Chondrocyte (in vitro differentiated cells): ENCODE measurements around the gene FOXO6. TPM values are rescaled to one million over a fixed set of nuclear protein-coding genes. Genes with fewer than 3 reads are reported as not detected.

Experiments used
- DNase-seq: peaks from one replicate; pipeline ENCODE4 v3.0.0; 2021; ENCODE audit warnings: mixed read lengths, low spot score
- H3K27ac Mint-ChIP-seq: one replicate; pipeline ENCODE4 v1.8.0; 2021; ENCODE audit warnings: mild to moderate bottlenecking, moderate library complexity, mixed read lengths; ENCODE audit not compliant: unreplicated experiment
- H3K27me3 Mint-ChIP-seq: 2 replicates; pipeline ENCODE4 v1.8.0; 2021; ENCODE audit warnings: low read depth, mixed read lengths
- H3K36me3 Mint-ChIP-seq: 2 replicates; pipeline ENCODE4 v1.8.0; 2021; ENCODE audit warnings: low read depth, mixed read lengths
- H3K4me1 Mint-ChIP-seq: 2 replicates; pipeline ENCODE4 v1.8.0; 2021; ENCODE audit warnings: low read depth, mild to moderate bottlenecking, mixed read lengths
- H3K4me3 Mint-ChIP-seq: one replicate; pipeline ENCODE4 v1.8.0; 2021; ENCODE audit warnings: mild to moderate bottlenecking, moderate library complexity, mixed read lengths; ENCODE audit not compliant: unreplicated experiment
- H3K9me3 Mint-ChIP-seq: 2 replicates; pipeline ENCODE4 v1.8.0; 2021; ENCODE audit warnings: low read depth, mixed read lengths
- long read RNA-seq: library from polyadenylated mRNA; stranded (forward); transcript quantifications from one replicate; pipeline ENCODE4 v2.0.0, GENCODE V29; 2021
- total RNA-seq: library from RNA; stranded (reverse); gene quantifications from 3 replicates; pipeline ENCODE4 v1.2.1, GENCODE V29; 2021
- TF ChIP-seq, protein P1 (sequence below): fragments of 200-600 bp; sonication (generic); IDR thresholded peaks from 2 replicates; pipeline ENCODE4 v1.5.0; 2021; ENCODE audit warnings: antibody characterized with exemption, mild to moderate bottlenecking, moderate library complexity

FOXO6 gene
- 1.1 to 3.2 TPM (median 1.7 TPM) in 3 replicates for total RNA-seq
- long read RNA-seq, partial matches to known transcripts, result 0 of 1 reads
- long read RNA-seq, other reads (novel, unspliced or antisense), result 0 of 1 reads

GRCh38 chr1:41360786-41361494, at the start of gene FOXO6:
TSS of gene FOXO6 (plus strand) at chr1:41361434.
- H3K27ac Mint-ChIP-seq, result peak within 1 kb of the TSS; percentile 74
- H3K9me3 Mint-ChIP-seq, result no peaks in the 10 kb centered on the region
- TF ChIP-seq, protein P1, sequence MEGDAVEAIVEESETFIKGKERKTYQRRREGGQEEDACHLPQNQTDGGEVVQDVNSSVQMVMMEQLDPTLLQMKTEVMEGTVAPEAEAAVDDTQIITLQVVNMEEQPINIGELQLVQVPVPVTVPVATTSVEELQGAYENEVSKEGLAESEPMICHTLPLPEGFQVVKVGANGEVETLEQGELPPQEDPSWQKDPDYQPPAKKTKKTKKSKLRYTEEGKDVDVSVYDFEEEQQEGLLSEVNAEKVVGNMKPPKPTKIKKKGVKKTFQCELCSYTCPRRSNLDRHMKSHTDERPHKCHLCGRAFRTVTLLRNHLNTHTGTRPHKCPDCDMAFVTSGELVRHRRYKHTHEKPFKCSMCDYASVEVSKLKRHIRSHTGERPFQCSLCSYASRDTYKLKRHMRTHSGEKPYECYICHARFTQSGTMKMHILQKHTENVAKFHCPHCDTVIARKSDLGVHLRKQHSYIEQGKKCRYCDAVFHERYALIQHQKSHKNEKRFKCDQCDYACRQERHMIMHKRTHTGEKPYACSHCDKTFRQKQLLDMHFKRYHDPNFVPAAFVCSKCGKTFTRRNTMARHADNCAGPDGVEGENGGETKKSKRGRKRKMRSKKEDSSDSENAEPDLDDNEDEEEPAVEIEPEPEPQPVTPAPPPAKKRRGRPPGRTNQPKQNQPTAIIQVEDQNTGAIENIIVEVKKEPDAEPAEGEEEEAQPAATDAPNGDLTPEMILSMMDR, result peak; percentile 78
- no peaks in the 10 kb centered on the region for H3K36me3 Mint-ChIP-seq
- peak within 1 kb of the TSS; percentile 48 for H3K4me3 Mint-ChIP-seq
- peaks cover 50% of the 10 kb centered on the region for H3K4me1 Mint-ChIP-seq
- H3K27me3 Mint-ChIP-seq, result no peaks in the 10 kb centered on the region
- peak; percentile 98 for DNase-seq

GRCh38 chr1:41312991-41313645, 48.1 kb upstream of the FOXO6 start:
- Mint-ChIP-seq H3K27ac (no peak overlapping the region), H3K4me1 (peaks cover 19% of the 10 kb centered on the region), H3K36me3 (no peaks in the 10 kb centered on the region), H3K4me3 (no peak overlapping the region), H3K9me3 (peaks cover 3% of the 10 kb centered on the region), H3K27me3 (peaks cover 7% of the 10 kb centered on the region)
- no peak for DNase-seq
- TF ChIP-seq, protein P1, result no peak

GRCh38 chr1:41313661-41314131, 47.5 kb upstream of the FOXO6 start:
- H3K4me1 Mint-ChIP-seq, result peaks cover 22% of the 10 kb centered on the region
- no peak overlapping the region for H3K27ac Mint-ChIP-seq
- H3K36me3 Mint-ChIP-seq, result no peaks in the 10 kb centered on the region
- H3K4me3 Mint-ChIP-seq, result no peak overlapping the region
- DNase-seq, result no peak
- H3K9me3 Mint-ChIP-seq, result no peaks in the 10 kb centered on the region
- peaks cover 7% of the 10 kb centered on the region for H3K27me3 Mint-ChIP-seq
- TF ChIP-seq, protein P1, result peak; percentile 75

- Mint-ChIP-seq H3K4me1 (peaks cover 28% of the 10 kb centered on the region), H3K9me3 (no peaks in the 10 kb centered on the region), H3K36me3 (no peaks in the 10 kb centered on the region), H3K27ac (peak overlapping the region; percentile 28), H3K27me3 (peaks cover 4% of the 10 kb centered on the region), H3K4me3 (no peak overlapping the region)
- no peak for DNase-seq
- TF ChIP-seq, protein P1, result no peak
Observed at GRCh38 chr1:41314376-41315145, 46.7 kb upstream of the FOXO6 start.
